Right ventricle myocardium superior (tissue), 1 donor: Measurements from ENCODE around the gene SS18L1. TPM values are rescaled to one million over a fixed set of nuclear protein-coding genes. Genes with fewer than 3 reads are reported as not detected.

Source experiments
- ATAC-seq: fragments of 200-7000 bp; cut with Tn5 transposase; one replicate; pipeline ENCODE4 v1.9.1; 2020; ENCODE audit warnings: mild to moderate bottlenecking; ENCODE audit not compliant: poor library complexity
- DNase-seq: peaks from one replicate; pipeline ENCODE4 v3.0.0-alpha.2; 2020
- intact Hi-C: fragments of 100-400 bp; cut with DNase I; formaldehyde crosslinking; loops from one replicate; pipeline ENCODE4 v1.11.2; 2022
- total RNA-seq: library from RNA; stranded (reverse); fragmentation: NEBNext Ultra II Directional; extraction: Animal tissue kit (Norgen Biotek cat#: 25700); gene quantifications from one replicate; pipeline ENCODE4 v1.2.1, GENCODE V29; 2021
- donor health status: DM: no; HTN: yes; CAD: no; lungs with severe emphysema.

The SS18L1 gene
- total RNA-seq, 1 donor from 2014 or later = 8.9 TPM

- intact Hi-C loops = no loop called here
- no peak for ATAC-seq
- DNase-seq = no peak
Observed at GRCh38 chr20:62212299-62212698, 68.7 kb downstream of the SS18L1 start.

GRCh38 chr20:62214067-62214466 is 70.5 kb downstream of the SS18L1 start:
- no peak for ATAC-seq
- intact Hi-C loops = no loop called here
- DNase-seq = no peak

GRCh38 chr20:62215020-62215990 is 71.7 kb downstream of the SS18L1 start:
- DNase-seq (no peak), ATAC-seq (no peak)
- intact Hi-C loops = no loop called here

- intact Hi-C loops = no loop called here
- DNase-seq (no peak), ATAC-seq (no peak)
Observed at GRCh38 chr20:62215991-62216635, 72.5 kb downstream of the SS18L1 start.

GRCh38 chr20:62216636-62217566 is 73.3 kb downstream of the SS18L1 start:
- intact Hi-C loops = no loop called here

GRCh38 chr20:62217913-62218773 is 74.6 kb downstream of the SS18L1 start:
- intact Hi-C loops = no loop called here
- ATAC-seq = no peak
- DNase-seq = no peak

More at GRCh38 chr20:62216636-62217566, 73.3 kb downstream of the SS18L1 start:
- no peak for ATAC-seq
- DNase-seq = no peak

- intact Hi-C loops = no loop called here
- no peak for ATAC-seq
- no peak for DNase-seq
Observed at GRCh38 chr20:62219101-62219991, 75.8 kb downstream of the SS18L1 start.

- peak; percentile 62 for DNase-seq
- intact Hi-C loops = no loop called here
- peak; percentile 84 for ATAC-seq
Observed at GRCh38 chr20:62219992-62220665, 76.6 kb downstream of the SS18L1 start, which contains the start of gene HRH3. Gene HRH3, minus strand, starts transcription at chr20:62220278. Its CDS starts 308 bp downstream, at chr20:62219970.

GRCh38 chr20:62220666-62221568 is 77.3 kb downstream of the SS18L1 start:
- intact Hi-C loops = no loop called here
- peak; percentile 5 for ATAC-seq
- no peak for DNase-seq

- intact Hi-C loops = no loop called here
- ATAC-seq = no peak
Observed at GRCh38 chr20:62222266-62222850, 78.8 kb downstream of the SS18L1 start.

GRCh38 chr20:62222972-62223371 is 79.4 kb downstream of the SS18L1 start:
- ATAC-seq (no peak), DNase-seq (no peak)
- intact Hi-C loops = no loop called here

More at GRCh38 chr20:62222266-62222850, 78.8 kb downstream of the SS18L1 start:
- no peak for DNase-seq

GRCh38 chr20:62223571-62223970 is 80.0 kb downstream of the SS18L1 start:
- intact Hi-C loops = no loop called here
- ATAC-seq (no peak), DNase-seq (no peak)

- intact Hi-C loops = no loop called here
- ATAC-seq = no peak
Observed at GRCh38 chr20:62224113-62224855, 80.7 kb downstream of the SS18L1 start.

GRCh38 chr20:62225026-62225425 is 81.5 kb downstream of the SS18L1 start:
- ATAC-seq (no peak), DNase-seq (no peak)
- intact Hi-C loops = no loop called here

More at GRCh38 chr20:62224113-62224855, 80.7 kb downstream of the SS18L1 start:
- DNase-seq = no peak
